ENCODE measurements around the gene PTGR3.

PTGR3 gene

DNA sequence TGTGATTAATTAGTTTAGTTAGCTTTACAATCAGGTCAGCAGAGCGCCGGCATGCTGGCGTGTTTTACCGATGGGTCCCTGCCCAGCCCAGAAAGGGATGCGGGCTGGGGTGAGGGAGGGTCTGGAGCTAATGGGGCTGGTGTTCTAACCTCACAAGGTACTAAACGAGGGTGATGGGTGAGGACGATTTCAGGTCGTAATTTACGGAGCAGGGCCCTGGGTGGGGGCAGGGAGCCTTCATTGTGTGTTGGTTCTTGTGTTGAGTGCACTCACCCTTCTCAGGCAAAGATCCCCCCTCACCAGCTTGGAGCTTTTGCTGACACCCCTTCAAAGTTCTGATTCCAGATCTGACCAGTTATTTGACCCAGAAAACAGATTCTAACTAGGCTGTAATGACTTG lies 39.5 kb downstream of the PTGR3 start:
- DNase-seq (ENCODE audit: low spot score): no peak

DNA sequence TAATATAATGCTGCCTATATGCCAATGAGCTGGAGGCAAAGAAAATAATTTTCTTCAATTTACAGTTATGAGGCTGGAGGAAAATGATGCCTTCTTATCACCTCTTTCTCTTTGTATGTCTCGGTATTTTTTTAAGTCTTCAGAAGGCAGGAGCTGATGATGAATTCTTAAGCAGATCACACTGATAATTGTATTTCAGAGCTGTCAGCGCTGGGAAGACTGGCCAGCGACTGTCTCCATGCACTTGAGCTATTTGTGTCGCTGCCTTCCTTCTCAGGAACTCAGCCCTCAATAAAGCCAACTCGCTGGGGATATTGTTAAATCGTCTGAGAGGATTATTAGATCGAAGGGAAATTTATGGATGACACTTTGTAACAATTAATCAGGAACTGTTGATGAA lies 40.3 kb downstream of the PTGR3 start:
- DNase-seq (ENCODE audit: low spot score): no peak

DNA sequence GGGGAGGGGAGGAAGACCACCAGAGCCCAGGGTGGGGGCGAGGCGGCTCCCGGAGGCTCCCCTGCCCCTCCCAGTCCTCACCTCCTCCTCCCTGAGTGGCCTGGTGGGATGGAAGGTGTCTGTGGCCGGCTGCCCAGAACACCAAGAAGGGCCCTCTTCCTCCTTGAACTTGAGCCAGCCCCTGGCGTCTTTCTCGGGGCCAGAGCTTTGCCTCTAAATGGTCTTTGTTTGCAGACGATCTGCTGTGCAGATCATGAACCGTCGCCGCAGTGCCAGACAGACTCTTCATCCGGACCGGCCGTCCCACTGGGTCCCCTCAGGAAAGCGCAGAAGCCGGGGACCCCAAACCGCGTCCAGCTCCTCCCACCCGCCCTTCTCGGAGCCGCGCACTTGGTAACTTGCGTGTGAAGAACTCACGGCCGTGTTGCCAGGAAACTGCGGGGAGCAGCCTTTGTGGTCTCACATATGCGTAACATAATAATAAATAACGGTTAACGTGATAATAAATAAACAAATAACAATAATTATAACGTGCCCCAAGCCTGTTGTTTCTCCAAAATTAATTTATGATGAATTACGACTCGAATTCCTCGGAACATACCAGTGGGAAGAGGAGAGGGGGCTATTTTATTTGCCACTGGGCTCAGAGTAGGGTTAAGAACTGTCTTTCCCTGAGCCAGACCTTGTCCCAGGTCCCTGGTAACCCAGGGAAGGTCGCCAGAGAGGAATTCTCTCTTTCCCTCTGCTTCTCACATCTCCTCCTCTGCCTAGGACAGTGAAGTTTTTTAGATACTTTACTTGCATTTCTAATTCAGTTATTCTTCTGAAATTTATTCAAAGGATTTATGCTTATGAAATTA lies 41.0 kb downstream of the PTGR3 start:
- DNase-seq (ENCODE audit: low spot score): no peak

DNA sequence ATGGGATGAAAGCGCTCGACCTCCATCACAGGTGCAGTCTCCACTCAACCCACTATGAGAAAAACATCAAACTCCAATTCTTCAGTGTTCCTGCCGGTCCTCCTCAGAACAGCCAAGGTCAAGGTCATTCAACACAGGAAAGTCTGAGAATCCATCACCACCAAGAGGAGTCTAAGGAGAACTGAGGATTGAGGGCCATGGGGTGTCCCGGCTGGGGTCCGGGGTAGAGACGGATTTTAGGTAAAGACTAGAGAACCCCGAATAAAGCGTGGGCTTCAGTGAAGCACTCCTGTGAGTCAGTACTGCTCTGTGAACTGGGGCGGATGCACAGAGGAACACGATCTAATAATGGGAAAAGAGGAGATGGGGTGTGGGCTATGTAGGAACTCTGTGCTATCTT lies 41.8 kb downstream of the PTGR3 start:
- DNase-seq (ENCODE audit: low spot score): no peak

DNA sequence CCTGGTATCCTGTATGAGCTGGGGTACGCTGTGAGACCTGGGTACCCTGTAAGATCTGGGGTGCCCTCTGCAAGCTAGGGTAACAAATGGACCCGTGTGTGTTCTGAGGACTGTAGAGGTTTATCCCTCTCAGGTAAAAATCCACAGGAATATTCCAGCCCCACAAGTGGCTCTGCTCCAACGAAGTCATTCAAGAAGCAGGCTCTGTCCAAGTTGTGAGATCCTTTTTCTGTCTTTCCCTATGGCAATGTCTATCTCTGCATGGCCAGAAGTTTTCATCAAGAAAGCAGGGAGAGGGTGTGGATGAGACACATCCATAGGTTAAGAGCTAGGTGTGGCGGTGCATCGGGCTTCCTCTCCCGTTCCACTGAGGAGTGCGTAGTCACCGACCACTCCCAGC lies 43.0 kb downstream of the PTGR3 start:
- DNase-seq (ENCODE audit: low spot score): no peak

DNA sequence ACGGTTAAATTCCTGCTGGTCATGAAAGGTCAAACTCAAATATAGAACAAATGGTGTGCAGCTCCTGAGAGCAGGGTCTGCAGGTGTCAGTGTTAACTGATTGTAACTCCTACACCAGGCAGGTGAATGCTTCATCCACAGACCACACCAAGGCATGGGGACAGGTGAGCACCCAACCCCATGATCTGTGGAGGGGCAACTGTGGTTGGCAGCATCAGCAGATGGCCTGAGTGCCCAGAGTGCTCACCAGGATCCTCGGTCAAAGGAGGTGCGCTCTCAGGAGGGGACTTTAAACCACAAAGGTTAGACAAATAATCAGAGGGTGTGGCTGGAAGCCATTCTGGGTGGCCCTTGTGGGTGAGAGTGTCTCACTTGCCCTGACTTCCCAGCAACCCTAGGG lies 44.5 kb downstream of the PTGR3 start:
- no peak for DNase-seq (ENCODE audit: low spot score)

DNA sequence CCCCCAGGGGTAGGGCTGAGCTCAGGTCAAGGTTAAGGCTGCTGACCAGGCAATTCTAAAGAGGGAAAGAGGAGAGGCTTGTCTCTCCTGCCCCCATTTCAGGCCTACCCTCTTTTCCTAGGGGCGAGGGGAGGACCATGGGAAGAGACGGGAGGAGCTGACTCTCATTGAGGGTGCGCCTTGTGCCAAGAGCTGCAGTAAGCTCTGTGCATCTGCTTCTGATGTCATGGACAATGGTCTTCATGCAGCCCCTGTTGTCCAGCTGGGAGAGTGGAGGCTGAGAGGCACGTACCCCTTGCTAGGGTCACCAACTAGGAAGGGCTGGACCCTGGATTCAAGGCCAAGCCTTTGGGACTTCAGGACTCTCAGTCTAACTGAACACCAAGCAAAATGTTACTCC lies 45.2 kb downstream of the PTGR3 start:
- DNase-seq (ENCODE audit: low spot score): no peak

DNA sequence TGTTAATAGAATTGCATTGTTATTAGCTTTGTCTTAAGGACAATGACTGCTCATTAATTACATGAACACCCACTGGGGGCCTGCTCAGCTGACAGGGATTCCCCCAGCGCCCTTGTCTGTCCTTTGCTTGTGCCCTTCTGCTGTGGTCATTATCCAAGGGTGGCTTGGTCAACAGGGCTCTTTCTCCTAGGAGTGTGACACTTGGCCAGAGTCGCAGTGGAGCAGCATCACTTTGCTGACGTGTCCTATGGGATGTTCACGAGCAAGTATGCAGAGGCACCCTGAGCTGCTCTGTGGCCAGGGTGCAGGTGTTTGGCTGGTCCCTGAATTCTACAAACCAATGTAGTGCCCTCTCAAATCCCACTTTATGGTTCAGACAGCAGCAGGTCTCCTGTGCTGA lies 46.0 kb downstream of the PTGR3 start:
- no peak for DNase-seq (ENCODE audit: low spot score)

DNA sequence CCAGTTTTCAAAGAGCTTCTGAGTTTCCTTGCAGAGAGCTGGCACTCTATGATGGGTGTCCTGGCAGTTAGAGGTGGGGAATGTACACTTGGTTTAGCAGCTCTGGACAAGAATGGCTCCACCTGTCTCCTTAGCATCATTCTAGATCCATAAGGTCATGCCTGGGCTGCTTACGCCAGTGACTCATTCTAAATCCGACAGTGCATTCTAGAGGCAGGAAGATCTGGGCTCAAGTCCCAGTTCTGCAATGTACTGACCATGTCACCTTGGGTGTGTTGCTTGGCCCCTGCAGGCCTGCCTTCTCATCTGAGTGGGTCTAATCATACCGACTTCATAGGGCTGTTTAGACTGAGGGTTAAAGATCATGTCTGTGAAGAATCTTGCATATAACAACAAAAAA lies 46.5 kb downstream of the PTGR3 start:
- no peak for DNase-seq (ENCODE audit: low spot score)

DNA sequence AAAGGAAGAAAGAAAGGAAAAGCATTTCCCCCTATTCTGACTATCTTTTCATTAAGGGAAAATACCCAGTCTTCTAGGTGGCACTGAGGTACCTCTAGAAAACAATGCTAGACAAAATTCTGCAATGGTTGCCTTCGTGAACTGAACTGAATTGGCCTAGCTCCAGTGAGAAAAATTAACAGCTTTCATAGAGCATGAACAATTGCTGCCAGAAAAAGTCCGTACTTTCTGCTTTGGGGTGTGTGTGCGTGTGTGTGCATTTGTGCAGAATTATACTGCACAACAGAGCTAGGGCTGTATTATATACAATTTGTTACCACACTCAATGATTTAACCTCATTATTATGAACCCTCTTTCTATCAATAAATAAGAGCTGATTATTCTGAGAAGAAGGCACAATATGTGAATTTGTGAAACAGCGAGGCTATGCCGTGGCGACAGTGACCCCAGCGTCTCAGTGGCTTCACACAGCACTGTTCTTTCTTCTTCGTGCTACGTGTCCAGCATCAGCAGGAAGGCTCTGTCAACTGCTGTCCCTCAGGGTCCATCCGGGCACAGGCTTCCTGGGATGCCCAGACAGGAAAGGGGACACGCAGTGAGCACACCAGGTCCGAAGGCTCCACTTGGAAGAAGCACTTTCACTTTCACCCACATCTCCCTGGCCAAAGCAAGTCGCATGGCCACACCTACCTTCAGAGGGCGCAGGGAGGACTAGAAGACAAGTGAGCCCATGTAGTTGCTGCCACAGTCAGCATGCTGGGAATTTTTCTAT lies 47.5 kb downstream of the PTGR3 start:
- DNase-seq (ENCODE audit: low spot score): peak; percentile 32

DNA sequence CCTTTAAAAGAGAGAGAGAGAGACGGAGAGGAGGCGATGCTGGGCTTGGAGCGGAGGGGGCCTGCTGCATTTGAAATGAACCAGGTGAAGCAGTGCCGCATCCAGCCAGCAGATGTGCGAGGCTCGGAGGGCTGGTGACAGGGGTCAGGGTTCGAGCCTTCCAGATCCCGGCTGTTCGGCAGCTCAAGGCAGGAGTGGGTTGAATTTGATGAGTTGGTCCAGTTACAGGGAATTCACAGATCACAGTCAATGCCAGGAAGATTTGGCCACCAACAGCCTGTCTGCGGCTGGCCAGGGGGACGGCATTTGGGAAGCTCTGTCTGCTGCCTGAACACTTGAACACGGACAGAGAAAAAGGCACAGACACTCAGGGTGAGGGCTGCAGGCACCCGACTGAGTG lies 48.6 kb downstream of the PTGR3 start:
- DNase-seq (ENCODE audit: low spot score): no peak

DNA sequence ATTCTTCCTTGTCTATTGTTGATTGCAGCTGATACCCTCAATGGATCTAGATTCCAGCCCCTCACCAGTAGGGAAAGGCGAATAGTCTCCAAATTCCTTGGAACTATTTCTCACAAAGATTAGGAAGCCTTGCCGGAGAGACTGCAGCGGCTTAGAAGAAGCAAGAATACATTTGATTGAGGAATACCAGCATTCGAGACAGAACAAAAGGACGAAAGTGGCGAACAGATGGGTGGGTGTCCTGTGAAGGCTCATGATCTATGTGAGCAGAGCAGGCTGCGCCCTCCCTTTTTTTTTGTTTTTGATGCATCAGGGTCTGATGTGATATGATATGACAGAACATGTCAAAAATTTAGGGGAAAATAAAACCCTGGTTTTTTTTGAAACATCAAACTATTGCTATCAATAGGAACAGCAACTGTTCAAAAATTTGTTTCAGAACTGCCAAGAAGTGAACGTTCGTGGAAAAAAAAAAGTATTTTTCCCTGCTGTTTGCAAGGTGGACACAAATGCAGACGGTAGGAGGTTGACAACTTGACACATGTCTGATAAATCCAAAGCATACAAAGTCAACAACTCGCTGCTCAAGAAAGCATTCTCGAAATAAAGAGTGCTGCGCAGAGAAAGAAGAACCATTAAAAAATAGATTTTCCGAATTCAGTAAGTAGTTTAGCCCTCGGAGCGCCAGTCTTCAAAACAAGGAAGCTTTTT lies 49.1 kb downstream of the PTGR3 start:
- no peak for DNase-seq (ENCODE audit: low spot score)

DNA sequence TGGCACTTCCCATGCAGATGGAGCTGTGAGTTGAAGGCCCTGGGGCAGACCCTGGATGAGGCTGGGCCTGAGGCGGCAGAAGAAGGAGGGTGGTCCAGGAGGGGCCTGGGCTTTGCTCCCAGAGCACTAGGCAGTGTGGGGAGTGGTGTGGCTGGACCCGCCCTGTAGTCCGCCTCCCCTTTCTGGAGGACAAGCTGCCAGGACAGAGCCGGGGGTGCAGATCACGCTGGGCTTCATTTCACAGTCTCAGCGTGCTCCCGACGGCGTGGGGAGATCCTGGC lies 49.8 kb downstream of the PTGR3 start:
- DNase-seq (ENCODE audit: low spot score): no peak

All from HuH-7.5 (cell line).